HepG2 (cell line): ENCODE results near the gene ACAP3. TPM values are rescaled to one million over a fixed set of nuclear protein-coding genes. Genes with fewer than 3 reads are reported as not detected.

Experiments used
- ATAC-seq: fragments of 200-7000 bp; cut with Tn5 transposase; 3 replicates; pipeline ENCODE4 v1.9.1; 2020; ENCODE audit warnings: mild to moderate bottlenecking, moderate library complexity
- BruUV-seq: library from RNA; stranded (reverse); fragments of 400-500 nt; replicated peaks from 2 replicates; lab custom pipeline; 2021; lab: Mats Ljungman, UMichigan
- CTCF ChIA-PET: fragments of 300-600 bp; formaldehyde crosslinking; extraction: SDS; loops from one replicate; lab custom pipeline; 2021; ENCODE audit warnings: low total read pairs, inconsistent platforms, low intra/inter-chr PET ratio; lab: Yijun Ruan, JAX
- POLR2A ChIA-PET: fragments of 350-600 bp; sonication (Branson Sonifier 250); formaldehyde crosslinking; loops from one replicate; lab custom pipeline; 2020; ENCODE audit warnings: antibody characterized with exemption, inconsistent platforms; lab: Yijun Ruan, JAX
- DNase-seq: peaks from one replicate; pipeline ENCODE4 v3.0.0-alpha.2; 2015; ENCODE audit warnings: low spot score
- FAIRE-seq: peaks from 3 replicates; lab custom pipeline; 2011; peaks lifted over from hg19 to GRCh38; lab: Jason Lieb, UNC
- H2AFZ ChIP-seq: one replicate; pipeline ENCODE4 v1.6.1; 2011; ENCODE audit warnings: low read length, inconsistent platforms
- H3K27ac ChIP-seq: fragments of 300-600 bp; 3 replicates; pipeline ENCODE4 v1.8.0; 2011; ENCODE audit warnings: mixed run types, mild to moderate bottlenecking, mixed read lengths, low read length, inconsistent platforms; ENCODE audit not compliant: insufficient read depth; ENCODE audit errors: extremely low read length
- H3K27me3 ChIP-seq, 2 experiments: fragments of 200-600 bp in 1 of 2; 2 replicates in 1 of 2; 3 replicates in 1 of 2; pipeline versions ENCODE4 v1.6.0 to v1.8.0; 2011; ENCODE audit warnings: low read length in 2 of 2, mild to moderate bottlenecking in 2 of 2, moderate library complexity in 2 of 2, inconsistent platforms in 1 of 2; ENCODE audit not compliant: insufficient read depth in 2 of 2, control insufficient read depth in 1 of 2
- H3K36me3 ChIP-seq, 2 experiments: fragments of 200-600 bp in 1 of 2; replicated peaks in 1 of 2; 2 replicates in 1 of 2; 3 replicates in 1 of 2; pipeline versions ENCODE4 v1.5.1 to v1.8.0; 2011; ENCODE audit warnings: low read length in 2 of 2, inconsistent platforms in 1 of 2; ENCODE audit not compliant: insufficient read depth in 2 of 2, control insufficient read depth in 1 of 2
- H3K4me1 ChIP-seq: 2 replicates; pipeline ENCODE4 v1.5.1; 2012; ENCODE audit warnings: low read length, inconsistent platforms; ENCODE audit not compliant: insufficient read depth
- H3K4me2 ChIP-seq: 2 replicates; pipeline ENCODE4 v1.6.0; 2011; ENCODE audit warnings: low read depth, low read length, inconsistent platforms
- H3K4me3 ChIP-seq, 3 experiments: fragments of 200-600 bp in 1 of 3; sonication (generic), shearing (Covaris generic) in 1 of 3; replicated peaks in 1 of 3; 2 replicates each; pipeline ENCODE4 v1.5.1; 2011 to 2016; ENCODE audit warnings: low read length in 3 of 3, inconsistent platforms in 2 of 3, low read depth in 2 of 3, mild to moderate bottlenecking in 2 of 3, control low read depth in 1 of 3, mixed read lengths in 1 of 3; ENCODE audit not compliant: insufficient read depth in 1 of 3
- H3K79me2 ChIP-seq: one replicate; pipeline ENCODE4 v1.6.1; 2011; ENCODE audit warnings: low read length, inconsistent platforms; ENCODE audit not compliant: insufficient read depth
- H3K9ac ChIP-seq: 2 replicates; pipeline ENCODE4 v1.6.0; 2011; ENCODE audit warnings: mild to moderate bottlenecking, low read depth, low read length, inconsistent platforms; ENCODE audit not compliant: insufficient read depth
- H3K9me3 ChIP-seq: 2 replicates; pipeline ENCODE4 v1.5.1; 2012; ENCODE audit warnings: mild to moderate bottlenecking, low read length
- H4K20me1 ChIP-seq: 2 replicates; pipeline ENCODE4 v1.6.0; 2011; ENCODE audit warnings: inconsistent platforms, mild to moderate bottlenecking, low read length, moderate library complexity; ENCODE audit not compliant: insufficient read depth
- AGO2 ChIP-seq: fragments of 200-400 bp; formaldehyde crosslinking; optimal IDR thresholded peaks from 2 replicates; pipeline ENCODE3; 2017; ENCODE audit warnings: mild to moderate bottlenecking, low read depth, low read length, moderate library complexity
- ARNT2 ChIP-seq: sonication (generic); formaldehyde crosslinking; IDR thresholded peaks from 2 replicates; pipeline ENCODE4 v1.8.0; 2022; ENCODE audit warnings: mild to moderate bottlenecking, low read depth, missing genetic modification reagents, moderate library complexity
- CCAR2 ChIP-seq: fragments of 200-400 bp; formaldehyde crosslinking; optimal IDR thresholded peaks from 2 replicates; pipeline ENCODE3; 2018; ENCODE audit warnings: low read depth, mild to moderate bottlenecking, low read length, moderate library complexity
- ETV6 ChIP-seq: sonication (generic); formaldehyde crosslinking; conservative IDR thresholded peaks from 2 replicates; pipeline ENCODE4 v1.4.0; 2020; ENCODE audit warnings: missing genetic modification reagents
- NONO ChIP-seq, 2 experiments: fragments of 450-650 bp in 1 of 2; sonication (generic) in 1 of 2; formaldehyde crosslinking in 1 of 2; IDR thresholded peaks in 1 of 2; conservative IDR thresholded peaks in 1 of 2; 2 replicates each; pipeline versions ENCODE4 v1.6.1 to v1.8.0; 2017 to 2022; ENCODE audit warnings: mild to moderate bottlenecking in 1 of 2, missing genetic modification reagents in 1 of 2, moderate library complexity in 1 of 2
- RBFOX2 ChIP-seq: fragments of 200-400 bp; formaldehyde crosslinking; IDR thresholded peaks from 2 replicates; pipeline ENCODE4 v1.6.1; 2017; ENCODE audit warnings: low read depth, mild to moderate bottlenecking, low read length
- ZNF235 ChIP-seq: sonication (generic); formaldehyde crosslinking; IDR thresholded peaks from 2 replicates; pipeline ENCODE4 v1.8.1; 2023; ENCODE audit warnings: mild to moderate bottlenecking, missing genetic modification reagents, borderline replicate concordance
- ZNF562 ChIP-seq: sonication (generic); formaldehyde crosslinking; IDR thresholded peaks from 2 replicates; pipeline ENCODE4 v1.8.0; 2022; ENCODE audit warnings: missing genetic modification reagents, borderline replicate concordance
- ZNF687 ChIP-seq: sonication (generic); formaldehyde crosslinking; IDR thresholded peaks from 2 replicates; pipeline ENCODE4 v1.5.1; 2020; ENCODE audit warnings: mild to moderate bottlenecking, missing genetic modification reagents, moderate library complexity
- WGBS: methylation state at CpG from one replicate; pipeline ENCODE4 v1.1.6; 2017; ENCODE audit warnings: low lambda C conversion rate; 5-methylcytosine and 5-hydroxymethylcytosine counted together
- in situ Hi-C: cut with HindIII; loops from 2 replicates; pipeline ENCODE4 v1.10.0; 2017; ENCODE audit warnings: low pct_unique_long_range_greater_than_20kb; ENCODE audit not compliant: extremely low pct_ligation_motif_present
- intact Hi-C: fragments of 100-400 bp; cut with micrococcal nuclease; formaldehyde crosslinking; loops from one replicate; pipeline ENCODE4 v1.10.0; 2022; ENCODE audit not compliant: unreplicated experiment
- polyA plus RNA-seq, 8 experiments: library from polyadenylated mRNA; depleted of rRNA in 3 of 8; stranded (reverse) in 7 of 8; unstranded in 1 of 8; fragments of >200 nt; fragmentation: Illumina TruSeq in 4 of 8; extraction: Trizol in 4 of 8; gene quantifications; 2 replicates each; pipeline versions ENCODE4 v1.2.1 to v1.2.3, GENCODE V29; 2011 to 2016; ENCODE audit warnings: low read depth in 4 of 8, missing spikeins in 1 of 8, mixed read lengths in 1 of 8; ENCODE audit not compliant: insufficient read depth in 1 of 8
- total RNA-seq, 5 experiments: library from RNA; depleted of rRNA; stranded (reverse); fragments of >200 nt; fragmentation: Illumina TruSeq; extraction: Trizol; gene quantifications; 2 replicates each; pipeline ENCODE4 v1.2.3, GENCODE V29; 2016; ENCODE audit warnings: low read depth in 1 of 5

Gene ACAP3
- total and polyA plus RNA-seq, 2 of the 13 experiments (the other 11 are each of a cell fraction or from before 2014, with no cell fraction given), result 29.4 to 50.8 TPM

GRCh38 chr1:1345384-1345783 is 37.7 kb upstream of the ACAP3 start:
- FAIRE-seq (no peak), DNase-seq (no peak), ATAC-seq (no peak)
- peaks cover 8 to 15% of the 10 kb centered on the region in 2 experiments for H3K36me3 ChIP-seq
- BruUV-seq, result no TSS peak
- no peak overlapping the region; the same call in 1 of the 2 replicates for H3K9ac ChIP-seq
- H3K79me2 ChIP-seq, result peaks cover 48% of the 10 kb centered on the region
- CTCF ChIA-PET, result interaction anchor here (2.5 kb wide), 1 partner anchor 27 kb away, joined by 11 read pairs; no protein-coding TSS in a partner anchor
- H2AFZ ChIP-seq, result no peak overlapping the region
- intact Hi-C loops, result loop anchor here (2.0 kb wide), 1 partner anchor 21 kb away; the partner anchor contains the start of genes CPTP and INTS11
- TF ChIP-seq AGO2 (peak; percentile 59), RBFOX2 (0 out of 2 replicates have a peak, but pooled peaks have one; percentile 6), ETV6 (CRISPR knock-in tag) (no peak), NONO (IDR thresholded peaks at IDR 0.05) (no peak), NONO (CRISPR knock-in tag; conservative IDR thresholded peaks at IDR 0.05) (peak; percentile 40)
- H4K20me1 ChIP-seq, result peaks cover 29% of the 10 kb centered on the region; the same call in 1 of the 2 replicates
- peak overlapping the region; percentile 57 for H3K4me2 ChIP-seq
- peaks cover 42% of the 10 kb centered on the region for H3K4me1 ChIP-seq
- WGBS, result 80% methylated on average over 1 of the region's 16 CpGs
- H3K4me3 ChIP-seq, result no peak overlapping the region
- in situ Hi-C loops, result no loop called here
- peak overlapping the region; percentile 13 for H3K27ac ChIP-seq
- POLR2A ChIA-PET, result interaction anchor here (1.0 to 1.4 kb wide), 2 partner anchors 10 to 26 kb away, joined by 4 to 5 read pairs; no protein-coding TSS in a partner anchor
- H3K27me3 ChIP-seq, result no peaks in the 10 kb centered on the region
- H3K9me3 ChIP-seq, result no peaks in the 10 kb centered on the region

- H3K4me1 ChIP-seq, result peaks cover 42% of the 10 kb centered on the region
- CTCF ChIA-PET, result interaction anchor here (2.5 kb wide), 1 partner anchor 27 kb away, joined by 11 read pairs; no protein-coding TSS in a partner anchor
- H3K79me2 ChIP-seq, result peaks cover 48% of the 10 kb centered on the region
- peaks cover 29% of the 10 kb centered on the region; the same call in 1 of the 2 replicates for H4K20me1 ChIP-seq
- DNase-seq (no peak), FAIRE-seq (no peak), ATAC-seq (peak; percentile 63)
- intact Hi-C loops, result loop anchor here (2.0 kb wide), 1 partner anchor 20 kb away; the partner anchor contains the start of genes CPTP and INTS11
- H3K27ac ChIP-seq, result peak overlapping the region; percentile 13
- peak overlapping the region; percentile 39 for H3K9ac ChIP-seq
- in situ Hi-C loops, result no loop called here
- peaks cover 9 to 18% of the 10 kb centered on the region in 2 experiments for H3K36me3 ChIP-seq
- H3K27me3 ChIP-seq, result no peaks in the 10 kb centered on the region
- H2AFZ ChIP-seq, result no peak overlapping the region
- POLR2A ChIA-PET, result interaction anchor here (1.0 kb wide), 2 partner anchors 13 to 31 kb away, joined by 3 to 7 read pairs; partner anchors contain the start of gene AURKAIP1
- no peaks in the 10 kb centered on the region for H3K9me3 ChIP-seq
- WGBS, result 39% methylated on average over 5 of the region's 15 CpGs
- peak overlapping the region in 1 of 3 experiments; percentile 38; a peak in 1 of 6 replicates for H3K4me3 ChIP-seq
- no TSS peak for BruUV-seq
- H3K4me2 ChIP-seq, result peak overlapping the region; percentile 57
- TF ChIP-seq CCAR2 (no peak), ZNF235 (CRISPR knock-in tag) (no peak), ZNF562 (CRISPR knock-in tag) (no peak), ZNF687 (CRISPR knock-in tag) (peak; percentile 40; the same call in 1 of the 2 replicates), ARNT2 (CRISPR knock-in tag) (0 out of 2 replicates have a peak, but pooled peaks have one; percentile 37)
Measured at GRCh38 chr1:1344655-1345361, 37.1 kb upstream of the ACAP3 start.
